OCI-LY7 (cell line): ENCODE data around the gene TNMD. TPM values are rescaled to one million over a fixed set of nuclear protein-coding genes. Genes with fewer than 3 reads are reported as not detected.

Experiments used
- BruUV-seq: library from RNA; stranded (reverse); fragments of 400-500 nt; replicated peaks from 2 replicates; lab custom pipeline; 2021; lab: Mats Ljungman, UMichigan
- CTCF ChIA-PET: fragments of 300-600 bp; sonication (Branson Sonifier 250); formaldehyde crosslinking; loops from one replicate; lab custom pipeline; 2022; ENCODE audit warnings: antibody characterized with exemption; ENCODE audit not compliant: unreplicated experiment; lab: Charles Lee
- POLR2A ChIA-PET: fragments of 300-600 bp; sonication (Branson Sonifier 250); formaldehyde crosslinking; loops from one replicate; lab custom pipeline; 2022; ENCODE audit warnings: antibody characterized with exemption; lab: Charles Lee
- DNase-seq: peaks from one replicate; pipeline ENCODE4 v3.0.0-alpha.2; 2015; ENCODE audit warnings: low spot score
- H2AFZ ChIP-seq: fragments of 200-600 bp; sonication (generic), shearing (Covaris generic); 2 replicates; pipeline ENCODE4 v1.6.1; 2014; ENCODE audit warnings: mild to moderate bottlenecking, antibody characterized with exemption, low read length, moderate library complexity
- H3K27ac ChIP-seq: fragments of 200-600 bp; sonication (generic); 2 replicates; pipeline ENCODE4 v1.5.1; 2014; ENCODE audit warnings: mixed run types, low read depth, mild to moderate bottlenecking, moderate library complexity, low read length, inconsistent platforms; ENCODE audit not compliant: poor library complexity, severe bottlenecking
- H3K36me3 ChIP-seq: fragments of 200-600 bp; sonication (generic); 2 replicates; pipeline ENCODE4 v1.6.1; 2014; ENCODE audit warnings: mild to moderate bottlenecking, antibody characterized with exemption, low read length, moderate library complexity, mixed read lengths; ENCODE audit not compliant: insufficient read depth
- H3K4me1 ChIP-seq: fragments of 200-600 bp; sonication (generic); 2 replicates; pipeline ENCODE4 v1.5.1; 2014; ENCODE audit warnings: mild to moderate bottlenecking, low read length; ENCODE audit not compliant: insufficient read depth, poor library complexity, severe bottlenecking
- H3K4me2 ChIP-seq: fragments of 200-600 bp; sonication (generic); 2 replicates; pipeline ENCODE4 v1.6.1; 2014; ENCODE audit warnings: mild to moderate bottlenecking, low read length
- H3K4me3 ChIP-seq: fragments of 200-600 bp; sonication (generic); 2 replicates; pipeline ENCODE4 v1.5.1; 2014; ENCODE audit warnings: mild to moderate bottlenecking, low read depth, low read length; ENCODE audit not compliant: poor library complexity, severe bottlenecking
- H3K79me2 ChIP-seq: fragments of 200-600 bp; sonication (generic); 2 replicates; pipeline ENCODE4 v1.6.1; 2016; ENCODE audit warnings: low read depth, mild to moderate bottlenecking, low read length, moderate library complexity, mixed read lengths; ENCODE audit not compliant: insufficient read depth
- H3K9me2 ChIP-seq: fragments of 200-600 bp; sonication (generic); 2 replicates; pipeline ENCODE4 v1.6.1; 2016; ENCODE audit warnings: mild to moderate bottlenecking, low read length, mixed read lengths; ENCODE audit not compliant: insufficient read depth
- H3K9me3 ChIP-seq: fragments of 200-600 bp; sonication (generic); 2 replicates; pipeline ENCODE4 v1.6.1; 2014; ENCODE audit warnings: mild to moderate bottlenecking, mixed run types, low read length, mixed read lengths
- H4K20me1 ChIP-seq: fragments of 200-600 bp; sonication (generic); 2 replicates; pipeline ENCODE4 v1.6.1; 2014; ENCODE audit warnings: mild to moderate bottlenecking, antibody characterized with exemption, low read length, moderate library complexity, mixed read lengths; ENCODE audit not compliant: insufficient read depth
- EZH2phosphoT487 ChIP-seq: fragments of 200-600 bp; sonication (generic); IDR thresholded peaks from 2 replicates; pipeline ENCODE4 v1.6.1; 2018; ENCODE audit warnings: low read depth, borderline replicate concordance, mild to moderate bottlenecking, mixed run types, antibody characterized with exemption, low read length, moderate library complexity, mixed read lengths
- intact Hi-C: fragments of 100-400 bp; cut with micrococcal nuclease; formaldehyde crosslinking; loops from one replicate; pipeline ENCODE4 v1.10.0; 2022; ENCODE audit not compliant: unreplicated experiment
- total RNA-seq, 2 experiments: library from RNA; depleted of rRNA in 1 of 2; stranded (reverse); fragments of >200 nt in 1 of 2; shearing (Covaris generic) in 1 of 2; gene quantifications; 2 replicates each; pipeline ENCODE4 v1.2.3, GENCODE V29; 2014 to 2022
- TF ChIP-seq, protein P1 (sequence below): fragments of 200-600 bp; sonication (generic); conservative IDR thresholded peaks from 2 replicates; pipeline ENCODE4 v1.5.1; 2014; ENCODE audit warnings: mild to moderate bottlenecking, antibody characterized with exemption, low read length, moderate library complexity, mixed read lengths

Gene TNMD
- total RNA-seq, 2 experiments from 2014 or later, result not detected

- Histone ChIP-seq H3K4me3 (no peak overlapping the region), H3K36me3 (no peaks in the 10 kb centered on the region), H3K4me1 (no peaks in the 10 kb centered on the region), H3K9me2 (no peaks in the 10 kb centered on the region), H4K20me1 (no peaks in the 10 kb centered on the region), H3K79me2 (no peaks in the 10 kb centered on the region), H3K9me3 (no peaks in the 10 kb centered on the region), H2AFZ (no peak overlapping the region), H3K27ac (no peak overlapping the region), H3K4me2 (no peak overlapping the region)
- intact Hi-C loops, result no loop called here
- no peak for TF ChIP-seq EZH2phosphoT487
- TF ChIP-seq, protein P1, sequence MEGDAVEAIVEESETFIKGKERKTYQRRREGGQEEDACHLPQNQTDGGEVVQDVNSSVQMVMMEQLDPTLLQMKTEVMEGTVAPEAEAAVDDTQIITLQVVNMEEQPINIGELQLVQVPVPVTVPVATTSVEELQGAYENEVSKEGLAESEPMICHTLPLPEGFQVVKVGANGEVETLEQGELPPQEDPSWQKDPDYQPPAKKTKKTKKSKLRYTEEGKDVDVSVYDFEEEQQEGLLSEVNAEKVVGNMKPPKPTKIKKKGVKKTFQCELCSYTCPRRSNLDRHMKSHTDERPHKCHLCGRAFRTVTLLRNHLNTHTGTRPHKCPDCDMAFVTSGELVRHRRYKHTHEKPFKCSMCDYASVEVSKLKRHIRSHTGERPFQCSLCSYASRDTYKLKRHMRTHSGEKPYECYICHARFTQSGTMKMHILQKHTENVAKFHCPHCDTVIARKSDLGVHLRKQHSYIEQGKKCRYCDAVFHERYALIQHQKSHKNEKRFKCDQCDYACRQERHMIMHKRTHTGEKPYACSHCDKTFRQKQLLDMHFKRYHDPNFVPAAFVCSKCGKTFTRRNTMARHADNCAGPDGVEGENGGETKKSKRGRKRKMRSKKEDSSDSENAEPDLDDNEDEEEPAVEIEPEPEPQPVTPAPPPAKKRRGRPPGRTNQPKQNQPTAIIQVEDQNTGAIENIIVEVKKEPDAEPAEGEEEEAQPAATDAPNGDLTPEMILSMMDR, result no peak
- CTCF ChIA-PET, result no interaction called here
- BruUV-seq, result no TSS peak
- POLR2A ChIA-PET, result no interaction called here
- no peak for DNase-seq
Observed at GRCh38 chrX:100623001-100623400, 38.3 kb downstream of the TNMD start.

DNA sequence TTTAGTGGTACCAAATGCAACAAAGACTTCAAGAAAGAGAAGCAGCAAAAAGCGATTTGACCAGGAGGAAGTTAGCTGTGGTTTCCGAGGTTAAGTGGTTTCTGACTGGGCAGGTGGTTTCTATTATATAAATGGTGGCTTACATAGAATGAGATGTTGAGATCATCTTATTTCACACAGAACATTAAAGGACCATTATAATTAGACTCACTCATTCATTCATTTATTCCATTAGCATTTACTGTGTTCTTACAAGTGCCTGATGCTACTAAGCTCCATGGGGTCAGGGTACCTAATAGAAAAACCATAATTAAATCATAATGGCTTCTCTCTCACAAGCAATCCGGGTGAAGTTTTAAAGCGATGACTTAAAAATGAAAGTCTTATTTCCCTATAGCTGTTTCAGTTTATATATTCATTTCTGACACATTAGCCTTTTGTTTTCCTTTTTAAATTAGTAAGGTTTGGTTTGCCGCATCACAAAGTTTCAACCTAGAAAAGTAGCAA, 41.3 kb downstream of the TNMD start:
- Histone ChIP-seq H3K79me2 (no peaks in the 10 kb centered on the region), H3K9me2 (no peaks in the 10 kb centered on the region), H2AFZ (no peak overlapping the region), H3K27ac (no peak overlapping the region), H3K4me3 (no peak overlapping the region), H3K36me3 (no peaks in the 10 kb centered on the region), H3K4me2 (no peak overlapping the region), H3K4me1 (no peaks in the 10 kb centered on the region), H4K20me1 (no peaks in the 10 kb centered on the region), H3K9me3 (no peaks in the 10 kb centered on the region)
- POLR2A ChIA-PET, result no interaction called here
- no peak for TF ChIP-seq EZH2phosphoT487
- TF ChIP-seq, protein P1, result no peak
- DNase-seq, result peak; percentile 16
- no TSS peak for BruUV-seq
- CTCF ChIA-PET, result no interaction called here
- intact Hi-C loops, result no loop called here

- Histone ChIP-seq H3K4me3 (no peak overlapping the region), H3K9me3 (no peaks in the 10 kb centered on the region), H3K9me2 (no peaks in the 10 kb centered on the region), H4K20me1 (no peaks in the 10 kb centered on the region), H3K4me2 (no peak overlapping the region), H3K36me3 (no peaks in the 10 kb centered on the region), H2AFZ (no peak overlapping the region), H3K79me2 (no peaks in the 10 kb centered on the region), H3K27ac (no peak overlapping the region), H3K4me1 (no peaks in the 10 kb centered on the region)
- POLR2A ChIA-PET, result interaction anchor here (0.6 kb wide), 1 partner anchor 341 kb away, joined by 3 read pairs; no protein-coding TSS in a partner anchor
- BruUV-seq, result no TSS peak
- intact Hi-C loops, result no loop called here
- DNase-seq, result no peak
- TF ChIP-seq, protein P1, result no peak
- TF ChIP-seq EZH2phosphoT487, result no peak
- CTCF ChIA-PET, result no interaction called here
Observed at GRCh38 chrX:100635040-100635439, 50.3 kb downstream of the TNMD start.
